H1 (cell line): ENCODE data around the gene FAM149A. TPM values are rescaled to one million over a fixed set of nuclear protein-coding genes. Genes with fewer than 3 reads are reported as not detected.

Experiments used
- CTCF ChIA-PET: fragments of 300-600 bp; sonication (Branson Sonifier 250); formaldehyde crosslinking; loops from one replicate; lab custom pipeline; 2021; ENCODE audit not compliant: partially characterized antibody; lab: Charles Lee
- POLR2A ChIA-PET: fragments of 300-600 bp; sonication (Branson Sonifier 250); formaldehyde crosslinking; loops from one replicate; lab custom pipeline; 2021; ENCODE audit warnings: inconsistent platforms; ENCODE audit not compliant: partially characterized antibody; lab: Charles Lee
- DNase-seq, 2 experiments: peaks; one replicate each; pipeline versions ENCODE4 v3.0.0 to v3.0.0-alpha.2; 2010 to 2022; ENCODE audit warnings: low spot score in 2 of 2, low read depth in 1 of 2, mixed read lengths in 1 of 2
- FAIRE-seq: peaks from 2 replicates; lab custom pipeline; 2011; peaks lifted over from hg19 to GRCh38; lab: Jason Lieb, UNC
- H2AFZ ChIP-seq: 2 replicates; pipeline ENCODE4 v1.8.1; 2012; ENCODE audit warnings: low read length, inconsistent platforms
- H2AK5ac ChIP-seq: 2 replicates; pipeline ENCODE4 v1.6.1; 2013; ENCODE audit warnings: low read depth, low read length
- H2BK120ac ChIP-seq: replicated peaks from 2 replicates; pipeline ENCODE3; 2013; ENCODE audit warnings: low read depth, low read length, inconsistent platforms
- H2BK12ac ChIP-seq: 2 replicates; pipeline ENCODE4 v1.6.1; 2013; ENCODE audit warnings: low read depth, low read length
- H2BK15ac ChIP-seq: 2 replicates; pipeline ENCODE4 v1.6.1; 2013; ENCODE audit warnings: low read length
- H2BK20ac ChIP-seq: 2 replicates; pipeline ENCODE4 v1.6.1; 2013; ENCODE audit warnings: low read length
- H2BK5ac ChIP-seq: 2 replicates; pipeline ENCODE4 v1.6.1; 2013; ENCODE audit warnings: low read depth, low read length
- H3K14ac ChIP-seq: 2 replicates; pipeline ENCODE4 v1.6.1; 2013; ENCODE audit warnings: inconsistent platforms; ENCODE audit not compliant: insufficient read length
- H3K18ac ChIP-seq: 2 replicates; pipeline ENCODE4 v1.6.1; 2013; ENCODE audit warnings: low read length; ENCODE audit errors: extremely low read depth
- H3K23ac ChIP-seq: 2 replicates; pipeline ENCODE4 v1.6.1; 2013; ENCODE audit warnings: inconsistent platforms; ENCODE audit not compliant: insufficient read length
- H3K23me2 ChIP-seq: 2 replicates; pipeline ENCODE4 v1.6.1; 2013; ENCODE audit warnings: low read depth, low read length
- H3K27ac ChIP-seq: 2 replicates; pipeline ENCODE4 v1.6.1; 2011; ENCODE audit warnings: low read depth, low read length, inconsistent platforms
- H3K27me3 ChIP-seq, 4 experiments: replicated peaks in 1 of 4; 1 replicate in 1 of 4; 2 replicates in 3 of 4; pipeline versions ENCODE4 v1.6.1 to v1.8.1; 2011 to 2013; ENCODE audit warnings: low read length in 3 of 4, mild to moderate bottlenecking in 3 of 4, inconsistent platforms in 2 of 4, mixed read lengths in 2 of 4, moderate library complexity in 1 of 4; ENCODE audit not compliant: control insufficient read depth in 3 of 4, insufficient read depth in 3 of 4; ENCODE audit errors: extremely low read depth in 1 of 4
- H3K36me3 ChIP-seq, 4 experiments: 2 replicates each; pipeline versions ENCODE4 v1.6.1 to v1.8.1; 2011 to 2013; ENCODE audit warnings: mild to moderate bottlenecking in 4 of 4, low read length in 3 of 4, moderate library complexity in 2 of 4, control low read depth in 1 of 4, inconsistent platforms in 1 of 4; ENCODE audit not compliant: insufficient read depth in 4 of 4, control insufficient read depth in 2 of 4
- H3K4ac ChIP-seq: replicated peaks from 2 replicates; pipeline ENCODE3; 2013; ENCODE audit warnings: low read length, low read depth, mixed read lengths, inconsistent platforms; ENCODE audit not compliant: insufficient read length
- H3K4me1 ChIP-seq, 4 experiments: replicated peaks in 1 of 4; 1 replicate in 1 of 4; 2 replicates in 3 of 4; pipeline versions ENCODE4 v1.6.1 to v1.8.1; 2011 to 2013; ENCODE audit warnings: low read length in 3 of 4, inconsistent platforms in 2 of 4, mixed read lengths in 1 of 4; ENCODE audit not compliant: insufficient read depth in 4 of 4, control insufficient read depth in 3 of 4
- H3K4me2 ChIP-seq, 2 experiments: 2 replicates each; pipeline versions ENCODE4 v1.6.1 to v1.8.1; 2011 to 2013; ENCODE audit warnings: low read depth in 2 of 2, low read length in 2 of 2, control low read depth in 1 of 2, inconsistent platforms in 1 of 2, mild to moderate bottlenecking in 1 of 2; ENCODE audit not compliant: insufficient read depth in 1 of 2
- H3K4me3 ChIP-seq, 4 experiments: fragments of 200-600, 300-600 bp in 1 of 4; sonication (generic), shearing (Covaris generic), sonication (Bioruptor Twin) in 1 of 4; 2 replicates each; pipeline versions ENCODE4 v1.5.1 to v1.8.1; 2011 to 2016; ENCODE audit warnings: low read length in 4 of 4, low read depth in 3 of 4, control low read depth in 2 of 4, inconsistent platforms in 2 of 4, mild to moderate bottlenecking in 2 of 4, mixed read lengths in 1 of 4, moderate library complexity in 1 of 4; ENCODE audit not compliant: insufficient read depth in 2 of 4; ENCODE audit errors: extremely low read depth in 1 of 4
- H3K56ac ChIP-seq: replicated peaks from 2 replicates; pipeline ENCODE3; 2013; ENCODE audit warnings: low read depth, mild to moderate bottlenecking, mixed read lengths, low read length, inconsistent platforms; ENCODE audit not compliant: insufficient read length
- H3K79me1 ChIP-seq: 2 replicates; pipeline ENCODE4 v1.6.1; 2013; ENCODE audit warnings: low read depth, low read length, control low read depth
- H3K79me2 ChIP-seq, 2 experiments: 2 replicates each; pipeline versions ENCODE4 v1.6.1 to v1.8.1; 2012 to 2013; ENCODE audit warnings: low read length in 2 of 2, mild to moderate bottlenecking in 2 of 2, inconsistent platforms in 1 of 2; ENCODE audit not compliant: insufficient read depth in 2 of 2, control insufficient read depth in 1 of 2
- H3K9ac ChIP-seq, 4 experiments: replicated peaks in 1 of 4; 1 replicate in 1 of 4; 2 replicates in 3 of 4; pipeline versions ENCODE4 v1.6.1 to v1.8.1; 2011 to 2013; ENCODE audit warnings: low read depth in 3 of 4, low read length in 3 of 4, control low read depth in 2 of 4, mild to moderate bottlenecking in 2 of 4, moderate library complexity in 2 of 4, inconsistent platforms in 1 of 4; ENCODE audit errors: extremely low read depth in 1 of 4
- H3K9me3 ChIP-seq, 2 experiments: 2 replicates each; pipeline versions ENCODE4 v1.6.1 to v1.8.1; 2012 to 2013; ENCODE audit warnings: mild to moderate bottlenecking in 2 of 2, moderate library complexity in 2 of 2, control low read depth in 1 of 2, inconsistent platforms in 1 of 2, low read depth in 1 of 2, low read length in 1 of 2, mixed read lengths in 1 of 2; ENCODE audit not compliant: insufficient read depth in 2 of 2
- H4K20me1 ChIP-seq, 2 experiments: replicated peaks in 1 of 2; 2 replicates each; pipeline versions ENCODE3 to v1.8.1; 2011 to 2013; ENCODE audit warnings: inconsistent platforms in 2 of 2, low read length in 2 of 2, mild to moderate bottlenecking in 1 of 2; ENCODE audit not compliant: insufficient read depth in 2 of 2, control insufficient read depth in 1 of 2
- H4K5ac ChIP-seq: 2 replicates; pipeline ENCODE4 v1.6.1; 2013; ENCODE audit warnings: low read length, low read depth, mixed read lengths, inconsistent platforms; ENCODE audit not compliant: insufficient read length
- H4K8ac ChIP-seq: 2 replicates; pipeline ENCODE4 v1.8.0; 2013; ENCODE audit warnings: mild to moderate bottlenecking, moderate library complexity, low read length, inconsistent platforms; ENCODE audit not compliant: insufficient read depth; ENCODE audit errors: extremely low read depth
- H4K91ac ChIP-seq: replicated peaks from 2 replicates; pipeline ENCODE3; 2013; ENCODE audit warnings: low read length, mixed read lengths, inconsistent platforms; ENCODE audit not compliant: insufficient read length
- RBBP5 ChIP-seq: IDR thresholded peaks from 2 replicates; pipeline ENCODE4 v1.7.1; 2012; ENCODE audit warnings: low read depth, mild to moderate bottlenecking, inconsistent platforms, low read length, moderate library complexity, borderline replicate concordance
- SIN3A ChIP-seq, 2 experiments: IDR thresholded peaks in 1 of 2; conservative IDR thresholded peaks in 1 of 2; 2 replicates each; pipeline ENCODE4 v1.6.1; 2011 to 2012; ENCODE audit warnings: low read length in 2 of 2, improper control_type of control experiment in 1 of 2, low read depth in 1 of 2, mild to moderate bottlenecking in 1 of 2
- SUZ12 ChIP-seq: fragments of 200-600 bp; sonication (generic); IDR thresholded peaks from 2 replicates; pipeline ENCODE4 v1.6.1; 2012; ENCODE audit warnings: mild to moderate bottlenecking, inconsistent platforms, low read length, moderate library complexity, mixed read lengths
- TAF1 ChIP-seq: IDR thresholded peaks from 2 replicates; pipeline ENCODE4 v1.6.1; 2011; ENCODE audit warnings: mild to moderate bottlenecking, low read depth, low read length
- USF2 ChIP-seq: IDR thresholded peaks from 2 replicates; pipeline ENCODE4 v1.6.1; 2011; ENCODE audit warnings: low read length, improper control_type of control experiment
- WGBS, 2 experiments: shearing (Covaris generic) in 1 of 2; methylation state at CpG; one replicate each; pipeline versions ENCODE4 v1.1.6 to v1.1.7; 2013 to 2015; ENCODE audit warnings: low lambda C conversion rate in 2 of 2, mixed read lengths in 2 of 2, inconsistent platforms in 1 of 2, low coverage in 1 of 2, missing lambda C conversion rate in 1 of 2; ENCODE audit not compliant: insufficient replicate concordance in 2 of 2, insufficient coverage in 1 of 2, insufficient read length in 1 of 2; ENCODE audit errors: extremely low coverage in 1 of 2, missing lambda C conversion rate in 1 of 2; 5-methylcytosine and 5-hydroxymethylcytosine counted together
- polyA plus RNA-seq, 7 experiments: library from polyadenylated mRNA; depleted of rRNA in 3 of 7; stranded (reverse) in 5 of 7; unstranded in 2 of 7; fragments of >200 nt in 5 of 7; fragments of 200-250 nt in 2 of 7; gene quantifications; 1 replicate in 5 of 7; 2 replicates in 1 of 7; 4 replicates in 1 of 7; pipeline versions ENCODE4 v1.2.1 to v1.2.3, GENCODE V29; 2011 to 2013; ENCODE audit warnings: missing spikeins in 2 of 7, mixed read lengths in 2 of 7
- total RNA-seq: library from RNA; stranded (reverse); fragmentation: NEBNext Ultra II Directional; extraction: Animal tissue kit (Norgen Biotek cat#: 25700); gene quantifications from 2 replicates; pipeline ENCODE4 v1.2.1, GENCODE V29; 2021

The FAM149A gene
- total and polyA plus RNA-seq, 2 of the 8 experiments (the other 6 are each of a cell fraction or from before 2014, with no cell fraction given) = 6.1 to 8.5 TPM

- ChIA-PET POLR2A (interaction anchor here (0.8 to 1.9 kb wide), 3 partner anchors 14 to 97 kb away, joined by 3 to 5 read pairs (median 5); no protein-coding TSS in a partner anchor), CTCF (interaction anchor here (1.9 to 2.1 kb wide), 2 partner anchors 25 to 47 kb away, joined by 5 to 7 read pairs; partner anchors contain the start of gene CYP4V2)
- Histone ChIP-seq H3K79me2 (no peaks in the 10 kb centered on the region), H4K91ac (no peak overlapping the region), H4K8ac (no peak overlapping the region; the same call in 1 of the 2 replicates), H3K56ac (no peak overlapping the region), H3K4ac (no peak overlapping the region), H4K20me1 (peaks cover 0 to 2% of the 10 kb centered on the region in 2 experiments), H2AK5ac (no peak overlapping the region), H3K4me2 (peak overlapping the region; percentile 75 to 84), H3K23me2 (peaks cover 6% of the 10 kb centered on the region), H3K9me3 (no peaks in the 10 kb centered on the region), H3K14ac (no peak overlapping the region), H2BK20ac (no peak overlapping the region), H2BK120ac (no peak overlapping the region), H4K5ac (no peak overlapping the region), H3K27ac (no peak overlapping the region), H3K18ac (0 out of 2 replicates have a peak overlapping the region, but pooled peaks have one; percentile 13), H3K9ac (peak overlapping the region in 1 of 4 experiments; percentile 76; a peak in 2 of 7 replicates), H3K4me3 (peak overlapping the region; percentile 47 to 64 (median 56)), H3K79me1 (no peaks in the 10 kb centered on the region), H3K4me1 (peaks cover 4 to 16% (median 8%) of the 10 kb centered on the region in 4 experiments; a peak in 5 of 7 replicates), H2AFZ (peak overlapping the region; percentile 2; the same call in 1 of the 2 replicates), H2BK5ac (no peak overlapping the region), H2BK15ac (0 out of 2 replicates have a peak overlapping the region, but pooled peaks have one; percentile 83), H3K27me3 (peaks cover 1 to 28% (median 22%) of the 10 kb centered on the region in 4 experiments), H2BK12ac (peak overlapping the region; percentile 62; the same call in 1 of the 2 replicates), H3K36me3 (no peaks in the 10 kb centered on the region), H3K23ac (no peak overlapping the region)
- 0 out of 2 replicates have a peak, but pooled peaks have one; percentile 42 for TF ChIP-seq RBBP5
- peak in 1 of 2 experiments; percentile 44; a peak in 1 of 4 replicates for TF ChIP-seq SIN3A (conservative IDR thresholded peaks at IDR 0.05 in 1 of 2, IDR thresholded peaks at IDR 0.05 in 1 of 2; ENCODE audit: low read depth in 1 of 2, low read length in 2 of 2)
- TF ChIP-seq USF2 = no peak
- peak; percentile 55; the same call in 1 of the 2 replicates for TF ChIP-seq SUZ12
- TF ChIP-seq TAF1 = 0 out of 2 replicates have a peak, but pooled peaks have one; percentile 22
- FAIRE-seq = no peak
- WGBS, 2 experiments = 2% methylated on average over 33 of the region's 54 CpGs; no CpG with 5 or more reads in 1 of the 2 experiments
- peak in 1 of 2 experiments; percentile 64 for DNase-seq
These were observed 40.6 kb downstream of the FAM149A start for GRCh38 chr4:186144946-186145569.
